Measurements from ENCODE around the gene EEIG2.
"Not testable (repeated sequence)": the region's sequence is repeated elsewhere in the genome, so short reads cannot be mapped to it uniquely, and the experiment has no call there.

The EEIG2 gene

GRCh38 chr1:108541861-108542260 is 18.0 kb upstream of the EEIG2 start:
- no peak overlapping the region for H3K27ac ChIP-seq
- no peaks in the 10 kb centered on the region for H3K36me3 ChIP-seq
- H3K4me3 ChIP-seq, result no peak overlapping the region
- no peaks in the 10 kb centered on the region for H3K9me3 ChIP-seq
- no peak overlapping the region for H3K9ac ChIP-seq
- H4K20me1 ChIP-seq, result no peaks in the 10 kb centered on the region
- no peaks in the 10 kb centered on the region for H3K27me3 ChIP-seq
- TF ChIP-seq Cebpa-rat (IDR thresholded peaks at IDR 0.05), result no peak
- no peak overlapping the region for H3K4me2 ChIP-seq
- peaks cover 16% of the 10 kb centered on the region; the same call in 1 of the 2 replicates for H3K4me1 ChIP-seq

DNA sequence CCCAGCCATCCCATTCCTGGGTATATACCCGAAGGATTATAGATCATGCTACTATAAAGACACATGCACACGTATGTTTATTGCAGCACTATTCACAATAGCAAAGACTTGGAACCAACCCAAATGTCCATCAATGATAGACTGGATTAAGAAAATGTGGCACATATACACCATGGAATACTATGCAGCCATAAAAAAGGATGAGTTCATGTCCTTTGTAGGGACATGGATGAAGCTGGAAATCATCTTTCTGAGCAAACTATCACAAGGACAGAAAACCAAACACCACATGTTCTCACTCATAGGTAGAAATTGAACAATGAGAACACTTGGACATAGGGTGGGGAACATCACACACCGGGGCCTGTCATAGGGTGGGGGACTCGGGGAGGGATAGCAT is 12.4 kb upstream of the EEIG2 start:
- not testable (repeated sequence) for H4K20me1 ChIP-seq, H3K36me3 ChIP-seq, H3K27ac ChIP-seq, H3K4me1 ChIP-seq, H3K9ac ChIP-seq, H3K9me3 ChIP-seq, H3K4me2 ChIP-seq, H3K4me3 ChIP-seq, H3K27me3 ChIP-seq

DNA sequence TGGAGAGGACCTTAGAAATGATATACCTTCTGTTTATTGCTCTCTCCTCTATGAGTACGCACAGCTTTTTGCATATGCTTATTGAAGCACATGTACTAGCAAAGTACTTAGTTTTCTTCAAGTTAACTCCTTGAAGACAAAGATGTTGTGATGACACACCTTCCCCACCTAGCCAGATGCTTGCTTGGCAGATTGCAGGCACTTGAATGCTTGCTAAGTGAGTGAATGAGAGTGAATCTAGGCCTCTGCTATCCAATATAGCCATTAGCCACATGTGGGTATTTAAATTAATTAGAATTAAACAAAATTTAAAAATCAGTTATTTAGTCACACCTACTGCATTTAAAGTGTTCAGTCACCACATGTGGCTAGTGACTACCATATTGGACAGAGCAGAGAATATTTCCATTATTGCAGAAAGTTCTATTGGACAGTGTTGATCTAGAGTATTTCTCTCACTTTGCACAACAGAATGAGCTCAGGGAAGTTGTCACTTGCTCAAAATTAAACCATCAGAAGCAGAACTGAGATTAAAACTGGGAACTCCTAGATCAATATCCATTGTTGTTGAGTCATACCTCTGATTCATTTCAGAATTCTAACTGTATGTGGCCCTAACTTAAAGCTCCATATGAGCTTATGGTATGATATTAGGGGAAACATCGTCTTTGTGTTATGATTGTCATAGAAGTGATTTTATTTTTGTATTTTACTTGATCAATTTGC is 8.6 kb upstream of the EEIG2 start:
- Histone ChIP-seq H3K9me3 (no peaks in the 10 kb centered on the region), H3K27ac (no peak overlapping the region), H3K4me2 (no peak overlapping the region), H3K27me3 (no peaks in the 10 kb centered on the region), H3K4me3 (no peak overlapping the region), H3K36me3 (no peaks in the 10 kb centered on the region), H3K9ac (no peak overlapping the region), H4K20me1 (no peaks in the 10 kb centered on the region), H3K4me1 (peaks cover 8% of the 10 kb centered on the region)
- TF ChIP-seq Cebpa-rat (IDR thresholded peaks at IDR 0.05), result no peak

DNA sequence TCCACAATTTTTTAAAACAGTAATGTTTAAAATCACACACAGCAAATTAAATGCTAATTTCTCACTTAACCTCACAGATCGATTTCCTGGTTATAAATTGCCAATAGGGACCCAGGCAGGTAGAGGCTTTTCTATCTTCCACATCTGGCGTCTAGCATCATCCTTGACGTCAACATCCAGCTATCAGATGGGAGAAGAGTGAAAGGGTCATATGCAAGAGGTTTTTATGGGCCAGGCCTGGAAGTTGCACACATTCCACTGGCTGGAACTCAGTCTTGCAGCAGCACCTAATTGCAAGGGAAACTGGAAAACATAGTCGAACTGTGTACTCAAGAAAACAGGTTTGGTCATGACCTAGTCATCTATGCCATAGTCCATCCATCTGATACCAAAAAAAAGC is 6.0 kb upstream of the EEIG2 start:
- Histone ChIP-seq H3K4me3 (no peak overlapping the region), H3K4me1 (peaks cover 33% of the 10 kb centered on the region), H3K36me3 (no peaks in the 10 kb centered on the region), H3K9ac (no peak overlapping the region), H3K27ac (no peak overlapping the region), H3K9me3 (no peaks in the 10 kb centered on the region), H4K20me1 (no peaks in the 10 kb centered on the region), H3K27me3 (no peaks in the 10 kb centered on the region), H3K4me2 (no peak overlapping the region)
- no peak for TF ChIP-seq Cebpa-rat (IDR thresholded peaks at IDR 0.05)

- peaks cover 33% of the 10 kb centered on the region for H3K4me1 ChIP-seq
- no peak overlapping the region for H3K27ac ChIP-seq
- TF ChIP-seq Cebpa-rat (IDR thresholded peaks at IDR 0.05), result no peak
- H3K36me3 ChIP-seq, result no peaks in the 10 kb centered on the region
- no peaks in the 10 kb centered on the region for H3K9me3 ChIP-seq
- no peaks in the 10 kb centered on the region for H4K20me1 ChIP-seq
- no peak overlapping the region for H3K4me3 ChIP-seq
- H3K9ac ChIP-seq, result no peak overlapping the region
- H3K4me2 ChIP-seq, result no peak overlapping the region
- no peaks in the 10 kb centered on the region for H3K27me3 ChIP-seq
Observed at GRCh38 chr1:108554682-108555427, 5.0 kb upstream of the EEIG2 start.

DNA sequence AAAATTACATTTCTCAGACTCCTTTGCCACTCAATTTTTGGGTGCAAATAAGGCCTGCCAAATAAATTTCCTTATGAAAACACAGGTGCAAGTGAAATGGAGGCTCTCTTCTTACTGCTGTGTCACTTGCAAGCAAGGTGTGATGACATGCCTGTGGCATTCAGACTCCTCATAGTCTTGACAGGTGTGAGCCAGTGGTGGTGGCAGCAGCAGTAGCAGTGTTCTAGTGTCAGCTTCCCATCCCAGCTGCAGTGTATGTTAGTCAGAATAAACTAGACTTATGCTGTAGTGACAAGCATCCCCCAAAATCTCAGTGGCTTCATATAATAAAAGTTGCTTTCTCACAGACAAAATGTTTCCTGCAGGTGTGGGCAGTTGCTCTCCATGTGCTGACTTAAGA is 3.8 kb upstream of the EEIG2 start:
- Histone ChIP-seq H3K4me2 (0 out of 2 replicates have a peak overlapping the region, but pooled peaks have one; percentile 87), H3K9ac (no peak overlapping the region), H3K4me3 (no peak overlapping the region), H3K27ac (no peak overlapping the region), H3K4me1 (peaks cover 34% of the 10 kb centered on the region), H3K36me3 (no peaks in the 10 kb centered on the region), H4K20me1 (peaks cover 9% of the 10 kb centered on the region), H3K27me3 (no peaks in the 10 kb centered on the region), H3K9me3 (no peaks in the 10 kb centered on the region)
- no peak for TF ChIP-seq Cebpa-rat (IDR thresholded peaks at IDR 0.05)

DNA sequence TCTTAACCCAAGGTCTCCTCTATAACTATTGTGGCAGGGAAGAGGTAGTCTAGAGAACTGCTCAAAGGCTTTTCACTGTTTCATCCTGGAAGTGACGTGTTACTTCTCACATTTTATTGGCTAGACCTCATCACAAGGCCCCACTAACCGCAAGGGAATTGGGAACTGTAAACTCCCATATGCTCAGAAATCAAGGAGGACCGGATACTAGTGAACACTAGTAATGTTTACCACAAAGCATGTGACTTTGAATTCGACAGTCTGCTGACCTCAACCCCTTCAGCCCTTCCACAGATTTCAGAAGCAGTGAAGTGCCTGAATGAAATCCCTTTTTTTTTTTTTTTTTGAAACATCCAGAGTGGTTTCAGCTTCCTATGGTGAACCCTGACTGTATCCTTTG is 3.4 kb upstream of the EEIG2 start:
- peaks cover 13% of the 10 kb centered on the region for H4K20me1 ChIP-seq
- no peaks in the 10 kb centered on the region for H3K9me3 ChIP-seq
- H3K4me2 ChIP-seq, result peak overlapping the region; percentile 87
- H3K27me3 ChIP-seq, result no peaks in the 10 kb centered on the region
- peaks cover 39% of the 10 kb centered on the region for H3K4me1 ChIP-seq
- no peak overlapping the region for H3K9ac ChIP-seq
- no peaks in the 10 kb centered on the region for H3K36me3 ChIP-seq
- H3K27ac ChIP-seq, result peak overlapping the region; percentile 90
- TF ChIP-seq Cebpa-rat (IDR thresholded peaks at IDR 0.05), result no peak
- H3K4me3 ChIP-seq, result no peak overlapping the region

- Histone ChIP-seq H3K27ac (peak overlapping the region; percentile 90), H3K4me1 (peaks cover 47% of the 10 kb centered on the region), H3K9ac (peak overlapping the region; percentile 52), H3K27me3 (no peaks in the 10 kb centered on the region), H4K20me1 (peaks cover 21% of the 10 kb centered on the region), H3K4me3 (no peak overlapping the region), H3K4me2 (peak overlapping the region; percentile 87), H3K9me3 (no peaks in the 10 kb centered on the region), H3K36me3 (no peaks in the 10 kb centered on the region)
- TF ChIP-seq Cebpa-rat (IDR thresholded peaks at IDR 0.05), result no peak
Observed at GRCh38 chr1:108557296-108557695, 2.6 kb upstream of the EEIG2 start.

DNA sequence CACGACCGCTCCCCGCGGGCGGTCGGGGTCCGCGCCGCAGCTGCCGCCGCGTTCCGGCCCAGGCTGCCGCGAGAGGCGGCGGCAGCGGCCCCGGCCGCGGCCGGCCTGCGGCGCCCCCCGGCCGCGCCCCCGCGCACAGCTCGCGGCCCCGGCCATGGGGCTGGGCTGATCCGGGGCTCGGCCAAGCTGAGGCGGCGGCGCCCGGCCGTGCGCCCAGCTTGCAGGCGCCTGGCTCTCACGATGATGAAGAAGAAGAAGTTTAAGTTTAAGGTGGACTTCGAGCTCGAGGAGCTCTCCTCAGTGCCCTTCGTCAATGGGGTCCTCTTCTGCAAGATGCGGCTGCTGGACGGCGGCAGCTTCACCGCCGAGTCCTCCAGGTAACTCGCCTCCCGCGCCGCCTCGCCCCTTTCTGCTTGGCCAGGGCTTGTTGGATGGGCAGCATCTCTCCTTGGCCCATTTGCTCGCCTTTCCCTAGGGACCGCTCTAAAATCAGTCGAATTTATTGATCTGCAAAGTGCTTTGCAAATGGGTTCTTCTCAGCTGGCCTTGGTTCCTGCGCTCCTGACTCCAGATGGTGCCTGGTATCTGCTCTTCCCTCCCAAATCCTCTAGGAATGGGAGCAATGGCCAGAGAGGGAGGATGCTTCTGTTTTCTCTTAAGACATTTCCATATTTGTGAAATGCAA is 431 bp downstream of the EEIG2 start:
- Histone ChIP-seq H3K27ac (peak overlapping the region; percentile 82), H3K4me3 (peak overlapping the region; percentile 87), H4K20me1 (peaks cover 51% of the 10 kb centered on the region), H3K4me2 (peak overlapping the region; percentile 90), H3K9ac (peak overlapping the region; percentile 86), H3K9me3 (no peaks in the 10 kb centered on the region), H3K36me3 (no peaks in the 10 kb centered on the region), H3K4me1 (peaks cover 62% of the 10 kb centered on the region), H3K27me3 (no peaks in the 10 kb centered on the region)
- no peak for TF ChIP-seq Cebpa-rat (IDR thresholded peaks at IDR 0.05)

Data from BLaER1 (cell line).